IMR-90 (cell line): Measurements from ENCODE around the gene LGI4. TPM values are rescaled to one million over a fixed set of nuclear protein-coding genes. Genes with fewer than 3 reads are reported as not detected.

Source experiments
- ATAC-seq: fragments of 200-7000 bp; cut with Tn5 transposase; 2 replicates; pipeline ENCODE4 v1.9.1; 2020; ENCODE audit warnings: low read depth, mild to moderate bottlenecking, moderate library complexity
- BruUV-seq: library from RNA; stranded (reverse); fragments of 400-500 nt; replicated peaks from 2 replicates; lab custom pipeline; 2021; lab: Mats Ljungman, UMichigan
- CTCF ChIA-PET: fragments of 300-600 bp; formaldehyde crosslinking; extraction: SDS; loops from one replicate; lab custom pipeline; 2021; ENCODE audit warnings: antibody characterized with exemption; lab: Yijun Ruan, JAX
- POLR2A ChIA-PET: fragments of 300-600 bp; sonication (Branson Sonifier 250); formaldehyde crosslinking; loops from one replicate; lab custom pipeline; 2022; ENCODE audit warnings: antibody characterized with exemption; ENCODE audit not compliant: unreplicated experiment; lab: Charles Lee
- DNase-seq: peaks from one replicate; pipeline ENCODE4 v3.0.0; 2013
- H2AFZ ChIP-seq: replicated peaks from 2 replicates; pipeline ENCODE3; 2013; ENCODE audit warnings: low read length, mild to moderate bottlenecking; ENCODE audit not compliant: poor library complexity
- H2AK5ac ChIP-seq: 2 replicates; pipeline ENCODE4 v1.6.1; 2013; ENCODE audit warnings: low read depth, low read length, inconsistent platforms
- H2AK9ac ChIP-seq: replicated peaks from 2 replicates; pipeline ENCODE3; 2013; ENCODE audit warnings: mild to moderate bottlenecking, low read depth, low read length, moderate library complexity; ENCODE audit not compliant: poor library complexity
- H2BK120ac ChIP-seq: 2 replicates; pipeline ENCODE4 v1.6.1; 2013; ENCODE audit warnings: low read depth, low read length, inconsistent platforms
- H2BK15ac ChIP-seq: 3 replicates; pipeline ENCODE4 v1.6.1; 2013; ENCODE audit warnings: low read depth, low read length, inconsistent platforms
- H2BK20ac ChIP-seq: 2 replicates; pipeline ENCODE4 v1.6.1; 2013; ENCODE audit warnings: low read depth, mild to moderate bottlenecking, inconsistent platforms, low read length, moderate library complexity
- H2BK5ac ChIP-seq: 2 replicates; pipeline ENCODE4 v1.6.1; 2013; ENCODE audit warnings: mild to moderate bottlenecking, low read depth, low read length, inconsistent platforms; ENCODE audit not compliant: poor library complexity, severe bottlenecking
- H3K14ac ChIP-seq: replicated peaks from 2 replicates; pipeline ENCODE4 v1.6.1; 2013; ENCODE audit warnings: low read depth, low read length, inconsistent platforms
- H3K18ac ChIP-seq: 2 replicates; pipeline ENCODE4 v1.6.1; 2013; ENCODE audit warnings: low read depth, low read length, control low read depth
- H3K23ac ChIP-seq: 2 replicates; pipeline ENCODE4 v1.6.1; 2013; ENCODE audit warnings: low read depth, low read length, inconsistent platforms
- H3K27ac ChIP-seq: 2 replicates; pipeline ENCODE4 v1.5.1; 2013; ENCODE audit warnings: mild to moderate bottlenecking, control low read depth, low read length; ENCODE audit not compliant: insufficient read depth
- H3K27me3 ChIP-seq: 2 replicates; pipeline ENCODE4 v1.6.1; 2013; ENCODE audit warnings: low read length; ENCODE audit not compliant: control insufficient read depth, insufficient read depth
- H3K36me3 ChIP-seq: 2 replicates; pipeline ENCODE4 v1.6.1; 2013; ENCODE audit warnings: low read length, mixed read lengths; ENCODE audit not compliant: control insufficient read depth, insufficient read depth
- H3K4ac ChIP-seq: 2 replicates; pipeline ENCODE4 v1.6.1; 2013; ENCODE audit warnings: low read depth, low read length, inconsistent platforms
- H3K4me1 ChIP-seq: 2 replicates; pipeline ENCODE4 v1.6.1; 2013; ENCODE audit warnings: low read length, mixed read lengths; ENCODE audit not compliant: control insufficient read depth, insufficient read depth
- H3K4me2 ChIP-seq: 2 replicates; pipeline ENCODE4 v1.6.1; 2013; ENCODE audit warnings: low read depth, mild to moderate bottlenecking, control low read depth, low read length, moderate library complexity
- H3K4me3 ChIP-seq: 2 replicates; pipeline ENCODE4 v1.5.1; 2013; ENCODE audit warnings: low read depth, mild to moderate bottlenecking, control low read depth, low read length, moderate library complexity; ENCODE audit not compliant: insufficient read depth
- H3K56ac ChIP-seq: 2 replicates; pipeline ENCODE4 v1.6.1; 2013; ENCODE audit warnings: low read length, inconsistent platforms; ENCODE audit not compliant: insufficient read depth; ENCODE audit errors: extremely low read depth
- H3K79me1 ChIP-seq, 2 experiments: 2 replicates each; pipeline ENCODE4 v1.6.1; 2013; ENCODE audit warnings: low read length in 2 of 2, inconsistent platforms in 1 of 2, low read depth in 1 of 2
- H3K9ac ChIP-seq: 2 replicates; pipeline ENCODE4 v1.6.1; 2013; ENCODE audit warnings: low read depth, low read length, control low read depth
- H3K9me1 ChIP-seq: 2 replicates; pipeline ENCODE4 v1.6.1; 2013; ENCODE audit warnings: low read length, inconsistent platforms; ENCODE audit not compliant: insufficient read depth
- H3K9me3 ChIP-seq: 2 replicates; pipeline ENCODE4 v1.6.1; 2013; ENCODE audit warnings: low read length; ENCODE audit not compliant: control insufficient read depth, insufficient read depth
- H4K20me1 ChIP-seq: 2 replicates; pipeline ENCODE4 v1.6.1; 2013; ENCODE audit warnings: low read length, inconsistent platforms; ENCODE audit not compliant: insufficient read depth
- H4K5ac ChIP-seq: 2 replicates; pipeline ENCODE4 v1.6.1; 2013; ENCODE audit warnings: mild to moderate bottlenecking, low read depth, low read length, control low read depth
- H4K8ac ChIP-seq, 2 experiments: 2 replicates each; pipeline ENCODE4 v1.6.1; 2013; ENCODE audit warnings: low read depth in 2 of 2, low read length in 2 of 2, control low read depth in 1 of 2, inconsistent platforms in 1 of 2
- H4K91ac ChIP-seq: 2 replicates; pipeline ENCODE4 v1.6.1; 2013; ENCODE audit warnings: low read depth, low read length, inconsistent platforms; ENCODE audit not compliant: insufficient read depth
- MAFK ChIP-seq: IDR thresholded peaks from 2 replicates; pipeline ENCODE4 v1.6.1; 2012; ENCODE audit warnings: low read depth, low read length, improper control_type of control experiment
- WGBS, 2 experiments: methylation state at CpG; one replicate each; pipeline versions ENCODE4 v1.1.5 to v1.1.7; 2013; ENCODE audit warnings: missing lambda C conversion rate in 2 of 2; ENCODE audit not compliant: insufficient read length in 1 of 2; ENCODE audit errors: extremely low coverage in 2 of 2; 5-methylcytosine and 5-hydroxymethylcytosine counted together
- dilution Hi-C: fragments of 300-500 bp; cut with HindIII; formaldehyde crosslinking; loops from one replicate; pipeline ENCODE4 v1.14.3; 2018; ENCODE audit warnings: low sequenced_read_pairs; ENCODE audit not compliant: unreplicated experiment
- in situ Hi-C: fragments of 300-500 bp; cut with MboI; formaldehyde crosslinking; loops from 3 replicates; pipeline ENCODE4 v1.14.3; 2019; ENCODE audit warnings: low sequenced_read_pairs, inconsistent platforms, mixed read lengths
- intact Hi-C: fragments of 100-400 bp; cut with micrococcal nuclease; formaldehyde crosslinking; loops from 2 replicates; pipeline ENCODE4 v1.10.0; 2022
- polyA plus RNA-seq, 3 experiments: library from polyadenylated mRNA; depleted of rRNA; stranded (reverse); fragments of >200 nt; gene quantifications; 2 replicates each; pipeline ENCODE4 v1.2.3, GENCODE V29; 2012; ENCODE audit warnings: low replicate concordance in 1 of 3
- total RNA-seq: library from RNA; depleted of rRNA; stranded (reverse); fragments of >200 nt; gene quantifications from 2 replicates; pipeline ENCODE4 v1.2.3, GENCODE V29; 2012

Gene LGI4
- total and polyA plus RNA-seq, 2 of the 4 experiments (the other 2 are of a cell fraction) = 0.10 TPM; not detected in 1

DNA sequence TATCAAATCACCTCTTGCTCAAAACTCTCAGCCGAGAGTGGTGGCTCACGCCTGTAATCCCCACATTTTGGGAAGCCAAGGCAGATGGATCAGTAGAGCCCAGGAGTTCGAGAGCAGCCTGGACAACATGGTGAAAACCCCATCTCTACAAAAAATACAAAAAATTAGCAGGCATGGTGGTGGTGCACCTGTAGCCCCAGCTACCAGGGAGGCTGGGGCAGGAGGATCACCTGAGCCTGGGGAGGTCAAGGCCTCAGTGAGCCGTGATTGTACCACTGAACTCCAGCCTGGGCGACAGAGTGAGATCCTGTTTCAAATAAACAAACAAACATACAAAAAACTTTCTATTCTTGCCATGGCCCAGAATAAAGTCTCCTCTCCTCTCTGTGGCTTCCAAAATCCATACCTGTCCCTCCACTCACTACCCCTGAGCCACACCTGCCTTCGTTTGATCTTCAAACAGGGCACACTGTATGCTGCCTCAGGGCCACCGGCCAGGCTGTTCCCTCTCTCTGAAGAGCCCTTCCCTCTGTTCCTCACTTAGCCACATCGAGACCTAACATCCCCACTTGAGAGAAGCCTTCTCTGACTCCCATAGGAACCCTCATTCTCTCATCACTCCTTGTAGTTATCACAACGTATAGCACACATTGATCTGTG is 6.3 kb downstream of the LGI4 start:
- Histone ChIP-seq H2BK5ac (no peak overlapping the region), H4K91ac (no peak overlapping the region), H2AFZ (no peak overlapping the region), H4K8ac (no peak overlapping the region), H3K56ac (no peak overlapping the region), H2BK15ac (no peak overlapping the region), H3K27ac (no peak overlapping the region), H4K5ac (no peak overlapping the region), H3K18ac (no peak overlapping the region), H3K4me2 (no peak overlapping the region), H3K14ac (no peak overlapping the region), H3K9me3 (no peaks in the 10 kb centered on the region), H2AK9ac (no peak overlapping the region), H3K4me3 (no peak overlapping the region), H4K20me1 (no peaks in the 10 kb centered on the region), H2BK120ac (no peak overlapping the region), H3K9ac (no peak overlapping the region), H3K4ac (no peak overlapping the region), H3K79me1 (0 out of 4 replicates have a peak, but pooled peaks cover 0 to 7% of the 10 kb centered on the region in 2 experiments), H3K36me3 (no peaks in the 10 kb centered on the region), H3K27me3 (peaks cover 13% of the 10 kb centered on the region; the same call in 1 of the 2 replicates), H2AK5ac (no peak overlapping the region), H3K23ac (no peak overlapping the region), H2BK20ac (no peak overlapping the region), H3K4me1 (peaks cover 2% of the 10 kb centered on the region; the same call in 1 of the 2 replicates), H3K9me1 (peaks cover 7% of the 10 kb centered on the region; the same call in 1 of the 2 replicates)
- 80% methylated on average over 1 of the region's 9 CpGs; no CpG with 5 or more reads in 1 of the 2 experiments for WGBS, 2 experiments
- DNase-seq (no peak), ATAC-seq (no peak)
- in situ Hi-C loops (no loop called here), dilution Hi-C loops (no loop called here), intact Hi-C loops (no loop called here)
- CTCF ChIA-PET = interaction anchor here (1.8 kb wide), 1 partner anchor 62 kb away, joined by 6 read pairs; no protein-coding TSS in a partner anchor
- no TSS peak for BruUV-seq
- no peak for TF ChIP-seq MAFK
- POLR2A ChIA-PET = no interaction called here
